Nephron (organoid): Measurements from ENCODE around the gene PDE4B.

Experiments used
- H3K27ac Mint-ChIP-seq, 3 experiments: 2 replicates each; pipeline ENCODE4 v1.8.0; 2020; ENCODE audit warnings: mixed read lengths in 3 of 3, mild to moderate bottlenecking in 2 of 3, moderate library complexity in 1 of 3
- H3K27me3 Mint-ChIP-seq: 2 replicates; pipeline ENCODE4 v1.8.0; 2021; ENCODE audit warnings: low read depth, mild to moderate bottlenecking, moderate library complexity, mixed read lengths
- H3K36me3 Mint-ChIP-seq: 2 replicates; pipeline ENCODE4 v1.8.0; 2020; ENCODE audit warnings: low read depth, mixed read lengths
- H3K4me1 Mint-ChIP-seq: 2 replicates; pipeline ENCODE4 v1.8.0; 2020; ENCODE audit warnings: mixed read lengths
- H3K4me3 Mint-ChIP-seq, 3 experiments: 2 replicates each; pipeline ENCODE4 v1.8.0; 2020; ENCODE audit warnings: mild to moderate bottlenecking in 3 of 3, mixed read lengths in 3 of 3, moderate library complexity in 2 of 3
- H3K9me3 Mint-ChIP-seq: 2 replicates; pipeline ENCODE4 v1.8.0; 2020; ENCODE audit warnings: mixed read lengths
- TF ChIP-seq, protein P1 (sequence below), 3 experiments: fragments of 200-600 bp; sonication (generic); IDR thresholded peaks; one replicate each; pipeline ENCODE4 v1.5.0; 2021; ENCODE audit warnings: antibody characterized with exemption in 3 of 3; ENCODE audit not compliant: unreplicated experiment in 3 of 3

Gene PDE4B

DNA sequence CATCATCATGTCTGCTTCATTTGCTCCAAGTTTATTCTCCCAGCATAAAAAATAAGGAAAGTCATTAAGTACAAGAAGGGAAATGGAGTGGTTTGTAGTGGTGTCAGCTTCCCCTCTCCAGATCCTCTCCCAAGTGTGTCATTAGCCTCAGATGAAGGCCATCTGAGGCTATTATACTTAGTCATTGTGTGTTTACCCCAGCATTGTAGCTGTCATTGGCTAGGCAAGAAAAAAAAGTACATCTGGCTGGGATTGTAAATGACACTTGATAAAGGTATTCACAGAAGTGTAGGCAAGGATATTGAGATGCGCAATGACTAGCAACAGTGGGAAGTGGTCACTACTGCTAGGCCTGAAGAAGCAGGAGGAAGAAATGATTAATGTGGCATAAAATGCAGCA lies 424.3 kb downstream of the PDE4B start:
- peaks cover 17% of the 10 kb centered on the region for H3K4me1 Mint-ChIP-seq
- H3K27ac Mint-ChIP-seq, result no peak overlapping the region
- no peaks in the 10 kb centered on the region for H3K27me3 Mint-ChIP-seq
- H3K4me3 Mint-ChIP-seq, result no peak overlapping the region
- peaks cover 3% of the 10 kb centered on the region for H3K9me3 Mint-ChIP-seq
- TF ChIP-seq, protein P1, sequence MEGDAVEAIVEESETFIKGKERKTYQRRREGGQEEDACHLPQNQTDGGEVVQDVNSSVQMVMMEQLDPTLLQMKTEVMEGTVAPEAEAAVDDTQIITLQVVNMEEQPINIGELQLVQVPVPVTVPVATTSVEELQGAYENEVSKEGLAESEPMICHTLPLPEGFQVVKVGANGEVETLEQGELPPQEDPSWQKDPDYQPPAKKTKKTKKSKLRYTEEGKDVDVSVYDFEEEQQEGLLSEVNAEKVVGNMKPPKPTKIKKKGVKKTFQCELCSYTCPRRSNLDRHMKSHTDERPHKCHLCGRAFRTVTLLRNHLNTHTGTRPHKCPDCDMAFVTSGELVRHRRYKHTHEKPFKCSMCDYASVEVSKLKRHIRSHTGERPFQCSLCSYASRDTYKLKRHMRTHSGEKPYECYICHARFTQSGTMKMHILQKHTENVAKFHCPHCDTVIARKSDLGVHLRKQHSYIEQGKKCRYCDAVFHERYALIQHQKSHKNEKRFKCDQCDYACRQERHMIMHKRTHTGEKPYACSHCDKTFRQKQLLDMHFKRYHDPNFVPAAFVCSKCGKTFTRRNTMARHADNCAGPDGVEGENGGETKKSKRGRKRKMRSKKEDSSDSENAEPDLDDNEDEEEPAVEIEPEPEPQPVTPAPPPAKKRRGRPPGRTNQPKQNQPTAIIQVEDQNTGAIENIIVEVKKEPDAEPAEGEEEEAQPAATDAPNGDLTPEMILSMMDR (IDR thresholded peaks at IDR 0.05; ENCODE audit: unreplicated experiment in 3 of 3), result no peak
- H3K36me3 Mint-ChIP-seq, result no peaks in the 10 kb centered on the region

DNA sequence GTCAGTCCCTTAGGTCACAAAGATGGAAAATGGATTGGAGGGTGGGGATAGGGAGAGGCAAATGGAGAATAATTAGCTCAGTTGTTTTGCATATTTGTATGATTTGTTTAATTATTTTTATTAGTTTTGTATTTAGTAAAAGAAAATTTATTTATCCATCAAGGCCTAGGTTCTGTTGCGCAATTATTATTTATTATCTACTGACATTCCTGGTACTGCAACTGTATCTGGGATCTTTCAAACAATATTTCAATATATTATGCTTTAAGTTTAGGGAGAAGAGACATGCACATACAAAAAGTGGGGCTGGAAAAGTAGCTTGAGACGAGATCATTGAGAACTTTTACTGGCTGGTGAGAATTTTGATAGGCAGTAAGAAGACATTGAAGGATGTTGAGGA lies 424.9 kb downstream of the PDE4B start:
- Mint-ChIP-seq H3K4me1 (peaks cover 11% of the 10 kb centered on the region), H3K36me3 (no peaks in the 10 kb centered on the region), H3K27ac (no peak overlapping the region), H3K4me3 (no peak overlapping the region), H3K9me3 (no peaks in the 10 kb centered on the region), H3K27me3 (no peaks in the 10 kb centered on the region)
- TF ChIP-seq, protein P1 (IDR thresholded peaks at IDR 0.05; ENCODE audit: unreplicated experiment in 3 of 3), result no peak

DNA sequence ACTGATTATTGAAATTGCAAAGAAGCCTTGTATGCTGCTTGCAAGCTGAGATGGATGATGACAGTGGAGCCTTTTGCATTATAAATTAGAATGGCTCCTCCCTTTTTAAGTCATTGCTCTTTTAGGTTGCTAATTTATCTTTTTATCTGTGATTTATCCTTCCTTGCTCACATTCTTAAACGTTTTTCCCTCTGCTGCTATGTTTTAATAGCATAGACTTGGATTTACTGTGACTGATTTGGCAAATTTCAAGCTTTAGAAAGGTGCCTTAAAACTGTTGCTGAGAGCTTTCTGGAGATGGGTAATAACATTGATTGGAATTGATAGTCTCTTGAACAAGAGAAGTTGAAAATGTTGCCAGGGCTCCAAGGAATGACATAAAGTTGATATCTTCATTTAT lies 427.8 kb downstream of the PDE4B start:
- Mint-ChIP-seq H3K27me3 (no peaks in the 10 kb centered on the region), H3K9me3 (no peaks in the 10 kb centered on the region), H3K4me1 (no peaks in the 10 kb centered on the region), H3K36me3 (no peaks in the 10 kb centered on the region), H3K4me3 (no peak overlapping the region), H3K27ac (no peak overlapping the region)
- TF ChIP-seq, protein P1 (IDR thresholded peaks at IDR 0.05; ENCODE audit: unreplicated experiment in 3 of 3), result no peak

DNA sequence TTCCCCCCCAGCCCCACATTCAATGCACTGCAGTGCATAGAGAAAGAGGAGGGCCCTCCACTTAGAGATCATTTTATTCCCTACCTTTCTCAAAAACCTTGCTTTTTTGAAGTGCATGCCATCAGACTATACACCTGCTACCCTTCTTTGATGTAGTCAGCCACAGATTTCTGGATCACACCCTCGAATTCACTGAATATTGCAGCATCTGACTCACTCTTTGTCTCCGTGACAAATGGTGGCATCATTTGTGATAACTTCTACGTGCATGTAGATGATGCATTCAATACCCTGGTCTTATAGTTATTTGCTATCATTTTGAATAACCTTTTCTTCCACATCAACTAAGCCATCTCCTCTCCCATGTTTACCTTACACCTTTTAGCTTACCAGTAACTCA lies 431.0 kb downstream of the PDE4B start:
- Mint-ChIP-seq H3K4me3 (no peak overlapping the region), H3K4me1 (no peaks in the 10 kb centered on the region), H3K9me3 (no peaks in the 10 kb centered on the region), H3K27me3 (no peaks in the 10 kb centered on the region), H3K27ac (no peak overlapping the region), H3K36me3 (no peaks in the 10 kb centered on the region)
- TF ChIP-seq, protein P1 (IDR thresholded peaks at IDR 0.05; ENCODE audit: unreplicated experiment in 3 of 3), result no peak

DNA sequence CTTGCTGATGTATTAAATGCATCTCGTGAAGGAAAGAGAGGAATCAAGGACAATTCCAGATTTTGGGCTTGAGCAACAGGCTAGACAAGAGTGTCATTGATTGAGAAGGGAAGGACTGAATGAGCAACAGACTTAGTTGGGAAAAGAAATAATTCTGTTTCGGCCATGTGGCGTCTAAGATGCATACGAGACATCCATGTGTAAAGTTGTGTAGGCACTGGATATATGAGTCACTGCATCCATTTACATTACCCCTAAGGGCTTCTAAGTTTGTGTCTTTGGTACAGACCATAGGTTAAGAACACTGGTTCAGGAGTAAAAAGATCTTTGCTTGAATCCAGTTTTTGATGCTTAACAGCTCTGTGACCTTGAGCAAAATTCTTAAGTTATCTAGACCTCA lies 434.3 kb downstream of the PDE4B start:
- H3K36me3 Mint-ChIP-seq, result no peaks in the 10 kb centered on the region
- no peak overlapping the region for H3K27ac Mint-ChIP-seq
- no peaks in the 10 kb centered on the region for H3K9me3 Mint-ChIP-seq
- no peaks in the 10 kb centered on the region for H3K27me3 Mint-ChIP-seq
- TF ChIP-seq, protein P1 (IDR thresholded peaks at IDR 0.05; ENCODE audit: unreplicated experiment in 3 of 3), result no peak
- H3K4me1 Mint-ChIP-seq, result no peaks in the 10 kb centered on the region
- no peak overlapping the region for H3K4me3 Mint-ChIP-seq

DNA sequence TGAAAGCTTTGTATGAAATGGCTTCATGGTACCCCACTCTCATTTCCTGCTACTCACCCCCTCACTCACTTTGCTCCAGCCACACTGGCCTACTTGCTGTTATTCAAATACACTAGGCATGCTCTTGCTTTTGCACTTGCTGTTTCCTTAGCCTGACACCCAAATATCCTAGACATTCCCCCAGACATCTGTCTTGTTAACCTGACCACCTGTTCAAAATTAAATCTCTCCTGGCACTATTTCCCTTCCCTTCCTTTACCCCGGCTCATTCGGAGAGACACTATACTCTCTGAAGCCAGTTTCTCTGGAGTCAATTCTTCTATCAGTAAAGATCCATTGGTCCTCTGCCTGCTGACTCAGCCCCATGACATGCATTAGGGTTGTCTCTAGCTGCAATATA lies 435.3 kb downstream of the PDE4B start:
- TF ChIP-seq, protein P1 (IDR thresholded peaks at IDR 0.05; ENCODE audit: unreplicated experiment in 3 of 3), result no peak
- no peak overlapping the region for H3K27ac Mint-ChIP-seq
- H3K4me3 Mint-ChIP-seq, result no peak overlapping the region
- H3K9me3 Mint-ChIP-seq, result no peaks in the 10 kb centered on the region
- H3K36me3 Mint-ChIP-seq, result no peaks in the 10 kb centered on the region
- H3K4me1 Mint-ChIP-seq, result no peaks in the 10 kb centered on the region
- H3K27me3 Mint-ChIP-seq, result no peaks in the 10 kb centered on the region
